VCaP (cell line): ENCODE results near the gene NAV2.
"Not testable (repeated sequence)": the region's sequence is repeated elsewhere in the genome, so short reads cannot be mapped to it uniquely, and the experiment has no call there.

Experiments used
- H3K27ac ChIP-seq: fragments of 450-650 bp; 2 replicates; pipeline ENCODE4 v1.5.1; 2017
- CTCF ChIP-seq: fragments of 450-650 bp; conservative IDR thresholded peaks from 2 replicates; pipeline ENCODE4 v1.5.1; 2017; ENCODE audit warnings: mild to moderate bottlenecking, moderate library complexity

Gene NAV2

GRCh38 chr11:19959210-19959609 lies 246.6 kb downstream of the NAV2 start:
- no peak overlapping the region for H3K27ac ChIP-seq
- no peak for TF ChIP-seq CTCF

GRCh38 chr11:19959648-19960059 lies 247.0 kb downstream of the NAV2 start:
- no peak for TF ChIP-seq CTCF
- no peak overlapping the region for H3K27ac ChIP-seq

- not testable (repeated sequence) for H3K27ac ChIP-seq
Observed at GRCh38 chr11:19960410-19960809, 247.8 kb downstream of the NAV2 start.

- no peak overlapping the region for H3K27ac ChIP-seq
- TF ChIP-seq CTCF: no peak
Observed at GRCh38 chr11:19961225-19961624, 248.6 kb downstream of the NAV2 start.

GRCh38 chr11:19962053-19962800 lies 249.6 kb downstream of the NAV2 start:
- no peak overlapping the region for H3K27ac ChIP-seq
- no peak for TF ChIP-seq CTCF

GRCh38 chr11:19962801-19963175 lies 250.2 kb downstream of the NAV2 start:
- TF ChIP-seq CTCF: no peak
- H3K27ac ChIP-seq: no peak overlapping the region

- no peak overlapping the region for H3K27ac ChIP-seq
- no peak for TF ChIP-seq CTCF
Observed at GRCh38 chr11:19963697-19964387, 251.2 kb downstream of the NAV2 start.

GRCh38 chr11:19966441-19966840 lies 253.8 kb downstream of the NAV2 start:
- H3K27ac ChIP-seq: no peak overlapping the region
- no peak for TF ChIP-seq CTCF
